HL-60/S4 (cell line): ENCODE data around the gene RSL1D1.
"Not testable (repeated sequence)": the region's sequence is repeated elsewhere in the genome, so short reads cannot be mapped to it uniquely, and the experiment has no call there.

Source experiments
- in situ Hi-C: fragments of 300-500 bp; cut with MboI; formaldehyde crosslinking; loops from 2 replicates; pipeline ENCODE4 v1.14.3; 2022; ENCODE audit warnings: low sequenced_read_pairs

The RSL1D1 gene

GRCh38 chr16:11844499-11844898 is 6.8 kb downstream of the RSL1D1 start:
- in situ Hi-C loops, result no loop called here

GRCh38 chr16:11843861-11844260 is 7.5 kb downstream of the RSL1D1 start:
- in situ Hi-C loops, result no loop called here

GRCh38 chr16:11843206-11843605 is 8.1 kb downstream of the RSL1D1 start:
- in situ Hi-C loops, result no loop called here

- in situ Hi-C loops, result no loop called here
Measured at GRCh38 chr16:11841026-11841425, 10.3 kb downstream of the RSL1D1 start.

GRCh38 chr16:11836650-11837244 is 14.6 kb downstream of the RSL1D1 start:
- in situ Hi-C loops, result no loop called here

- in situ Hi-C loops, result no loop called here
Measured at GRCh38 chr16:11835891-11836649, 15.3 kb downstream of the RSL1D1 start.

- in situ Hi-C loops, result no loop called here
Measured at GRCh38 chr16:11835309-11835708, 16.0 kb downstream of the RSL1D1 start.

- in situ Hi-C loops, result no loop called here
Measured at GRCh38 chr16:11833951-11834695, 17.2 kb downstream of the RSL1D1 start.

GRCh38 chr16:11828696-11829095 is 22.6 kb downstream of the RSL1D1 start:
- in situ Hi-C loops, result no loop called here

GRCh38 chr16:11825520-11826165 is 25.7 kb downstream of the RSL1D1 start:
- in situ Hi-C loops, result not testable (repeated sequence)

GRCh38 chr16:11824362-11824761 is 27.0 kb downstream of the RSL1D1 start:
- in situ Hi-C loops, result loop anchor here (25.0 kb wide), 1 partner anchor 862 kb away; no protein-coding TSS in a partner anchor

- in situ Hi-C loops, result loop anchor here (25.0 kb wide), 1 partner anchor 861 kb away; no protein-coding TSS in a partner anchor
Measured at GRCh38 chr16:11823645-11824044, 27.7 kb downstream of the RSL1D1 start.

GRCh38 chr16:11819798-11820197 is 31.5 kb downstream of the RSL1D1 start:
- in situ Hi-C loops, result loop anchor here (25.0 kb wide), 1 partner anchor 857 kb away; no protein-coding TSS in a partner anchor

GRCh38 chr16:11818970-11819369 is 32.4 kb downstream of the RSL1D1 start:
- in situ Hi-C loops, result loop anchor here (25.0 kb wide), 1 partner anchor 857 kb away; no protein-coding TSS in a partner anchor

GRCh38 chr16:11816123-11816522 is 35.2 kb downstream of the RSL1D1 start:
- in situ Hi-C loops, result loop anchor here (25.0 kb wide), 1 partner anchor 854 kb away; no protein-coding TSS in a partner anchor

- in situ Hi-C loops, result loop anchor here (25.0 kb wide), 1 partner anchor 852 kb away; no protein-coding TSS in a partner anchor
Measured at GRCh38 chr16:11814800-11815199, 36.5 kb downstream of the RSL1D1 start.

GRCh38 chr16:11806721-11807120 is 44.6 kb downstream of the RSL1D1 start:
- in situ Hi-C loops, result loop anchor here (25.0 kb wide), 1 partner anchor 844 kb away; no protein-coding TSS in a partner anchor

- in situ Hi-C loops, result loop anchor here (25.0 kb wide), 1 partner anchor 843 kb away; no protein-coding TSS in a partner anchor
Measured at GRCh38 chr16:11805556-11805955, 45.8 kb downstream of the RSL1D1 start.

- in situ Hi-C loops, result loop anchor here (25.0 kb wide), 1 partner anchor 839 kb away; no protein-coding TSS in a partner anchor
Measured at GRCh38 chr16:11801481-11802021, 49.8 kb downstream of the RSL1D1 start.

- in situ Hi-C loops, result loop anchor here (25.0 kb wide), 1 partner anchor 838 kb away; no protein-coding TSS in a partner anchor
Measured at GRCh38 chr16:11800382-11800718, 51.0 kb downstream of the RSL1D1 start.
